ENCODE measurements around the gene CINP. TPM values are rescaled to one million over a fixed set of nuclear protein-coding genes. Genes with fewer than 3 reads are reported as not detected.

CINP gene
- polyA plus RNA-seq, 1 experiment = 58.5 TPM

DNA sequence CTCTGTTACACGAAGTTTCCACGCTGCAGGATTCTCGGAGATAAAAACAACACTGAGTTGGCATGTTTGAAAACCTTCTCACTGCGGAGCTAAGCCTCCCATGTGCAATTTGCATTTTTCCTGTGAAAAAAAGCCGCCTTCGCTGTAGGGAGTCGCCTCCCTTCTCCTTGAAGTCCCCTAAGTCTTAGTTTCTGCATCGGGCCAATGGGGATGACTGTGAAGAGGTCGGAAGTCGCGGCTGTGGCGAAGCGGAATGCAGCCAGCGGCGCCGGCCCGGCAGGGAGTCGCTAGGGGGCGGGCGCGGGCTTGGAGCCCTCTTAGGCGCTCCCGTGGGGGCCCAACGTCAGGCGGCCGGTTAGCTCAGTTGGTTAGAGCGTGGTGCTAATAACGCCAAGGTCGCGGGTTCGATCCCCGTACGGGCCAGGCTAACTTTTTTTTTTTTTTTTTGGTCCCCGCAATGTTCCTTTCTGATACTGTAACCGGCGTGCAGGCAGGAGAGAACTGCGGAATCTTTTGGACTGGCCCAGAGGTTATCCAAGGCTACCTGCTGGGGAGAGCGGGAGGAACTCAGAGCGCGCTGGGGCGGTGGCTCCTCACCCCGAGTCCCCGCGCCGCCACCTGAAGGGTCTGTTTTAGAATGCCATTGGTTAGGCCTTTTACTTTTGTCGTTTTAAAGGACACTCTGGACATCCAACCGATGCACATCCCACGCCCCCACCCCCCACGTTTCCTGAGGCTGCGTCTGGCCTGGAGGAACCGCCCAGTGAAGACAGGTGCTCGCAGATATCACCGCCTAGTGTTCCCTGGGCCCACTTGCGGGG lies 45.7 kb downstream of the CINP start:
- CTCF ChIA-PET = interaction anchor here (0.5 to 2.0 kb wide), 13 partner anchors 17 to 586 kb away, joined by 3 to 9 read pairs (median 4); no protein-coding TSS in a partner anchor
- DNase-seq (ENCODE audit: low read depth, low spot score) = peak; percentile 74
- Histone ChIP-seq H3K9me3 (ENCODE audit: control insufficient read depth, insufficient read depth, low read length) (no peaks in the 10 kb centered on the region; the same call in 1 of the 2 replicates), H3K27ac (ENCODE audit: low read depth, low read length) (peak overlapping the region; percentile 80), H3K27me3 (ENCODE audit: control insufficient read depth, insufficient read depth, low read length) (no peaks in the 10 kb centered on the region), H3K4me3 (ENCODE audit: low read depth, low read length) (peak overlapping the region; percentile 68)
- TF ChIP-seq, protein P1, sequence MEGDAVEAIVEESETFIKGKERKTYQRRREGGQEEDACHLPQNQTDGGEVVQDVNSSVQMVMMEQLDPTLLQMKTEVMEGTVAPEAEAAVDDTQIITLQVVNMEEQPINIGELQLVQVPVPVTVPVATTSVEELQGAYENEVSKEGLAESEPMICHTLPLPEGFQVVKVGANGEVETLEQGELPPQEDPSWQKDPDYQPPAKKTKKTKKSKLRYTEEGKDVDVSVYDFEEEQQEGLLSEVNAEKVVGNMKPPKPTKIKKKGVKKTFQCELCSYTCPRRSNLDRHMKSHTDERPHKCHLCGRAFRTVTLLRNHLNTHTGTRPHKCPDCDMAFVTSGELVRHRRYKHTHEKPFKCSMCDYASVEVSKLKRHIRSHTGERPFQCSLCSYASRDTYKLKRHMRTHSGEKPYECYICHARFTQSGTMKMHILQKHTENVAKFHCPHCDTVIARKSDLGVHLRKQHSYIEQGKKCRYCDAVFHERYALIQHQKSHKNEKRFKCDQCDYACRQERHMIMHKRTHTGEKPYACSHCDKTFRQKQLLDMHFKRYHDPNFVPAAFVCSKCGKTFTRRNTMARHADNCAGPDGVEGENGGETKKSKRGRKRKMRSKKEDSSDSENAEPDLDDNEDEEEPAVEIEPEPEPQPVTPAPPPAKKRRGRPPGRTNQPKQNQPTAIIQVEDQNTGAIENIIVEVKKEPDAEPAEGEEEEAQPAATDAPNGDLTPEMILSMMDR (IDR thresholded peaks at IDR 0.05; ENCODE audit: low read depth, low read length) = peak; percentile 89
- POLR2A ChIA-PET = interaction anchor here (0.5 to 0.9 kb wide), 11 partner anchors 10 to 1312 kb away, joined by 3 to 7 read pairs (median 4); partner anchors contain the start of gene KLC1

DNA sequence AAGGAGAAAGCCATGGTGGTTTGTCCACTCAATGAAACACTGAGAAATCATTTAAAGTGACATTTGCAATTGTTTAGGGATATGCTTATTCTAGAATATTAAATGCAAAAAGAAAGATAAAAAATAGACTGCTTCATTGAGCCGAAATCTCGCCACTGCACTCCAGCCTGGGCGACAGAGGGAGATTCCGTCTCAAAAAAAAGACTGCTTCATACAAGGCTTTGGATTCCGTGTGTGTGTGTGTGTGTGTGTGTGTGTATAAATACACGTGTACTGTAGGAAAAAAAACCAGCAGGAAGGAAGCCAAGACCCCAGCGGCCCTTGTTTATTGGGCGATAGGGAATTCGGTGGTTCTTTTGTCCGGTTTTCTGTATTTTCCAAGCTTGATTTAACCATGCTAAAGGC lies 46.4 kb downstream of the CINP start:
- POLR2A ChIA-PET = interaction anchor here (0.6 to 0.9 kb wide), 9 partner anchors 12 to 1313 kb away, joined by 3 to 7 read pairs (median 4); partner anchors contain the start of gene KLC1
- H3K27ac ChIP-seq (ENCODE audit: low read depth, low read length) = peak overlapping the region; percentile 80
- no peak for DNase-seq (ENCODE audit: low read depth, low spot score)
- peak overlapping the region; percentile 60 for H3K4me3 ChIP-seq (ENCODE audit: low read depth, low read length)
- no peaks in the 10 kb centered on the region for H3K27me3 ChIP-seq (ENCODE audit: control insufficient read depth, insufficient read depth, low read length)
- TF ChIP-seq, protein P1 (IDR thresholded peaks at IDR 0.05; ENCODE audit: low read depth, low read length) = no peak
- no peaks in the 10 kb centered on the region; the same call in 1 of the 2 replicates for H3K9me3 ChIP-seq (ENCODE audit: control insufficient read depth, insufficient read depth, low read length)
- CTCF ChIA-PET = interaction anchor here (0.6 to 2.0 kb wide), 9 partner anchors 16 to 586 kb away, joined by 3 to 9 read pairs (median 4); no protein-coding TSS in a partner anchor

DNA sequence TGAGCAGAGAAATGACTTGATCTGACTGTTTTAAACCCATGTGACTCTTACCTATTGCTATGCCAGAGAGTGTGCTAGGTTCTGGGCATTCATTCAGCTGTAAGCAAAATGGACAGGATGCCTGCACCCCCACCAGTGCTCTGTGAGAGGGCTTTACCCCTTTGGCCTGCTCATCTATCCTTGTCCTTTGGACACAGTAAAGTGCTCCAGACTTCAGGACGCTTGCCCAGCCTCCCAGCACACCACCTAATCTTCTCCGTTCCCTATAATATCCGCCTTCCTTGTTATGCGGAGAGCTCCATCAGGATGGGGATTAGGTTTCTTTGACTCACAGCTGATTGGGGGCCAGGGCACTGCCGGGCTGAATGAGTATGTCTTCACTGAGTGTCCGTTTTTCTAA lies 47.6 kb downstream of the CINP start:
- no peak for DNase-seq (ENCODE audit: low read depth, low spot score)
- no peaks in the 10 kb centered on the region; the same call in 1 of the 2 replicates for H3K9me3 ChIP-seq (ENCODE audit: control insufficient read depth, insufficient read depth, low read length)
- TF ChIP-seq, protein P1 (IDR thresholded peaks at IDR 0.05; ENCODE audit: low read depth, low read length) = no peak
- no peak overlapping the region for H3K27ac ChIP-seq (ENCODE audit: low read depth, low read length)
- POLR2A ChIA-PET = no interaction called here
- CTCF ChIA-PET = interaction anchor here (0.7 to 2.7 kb wide), 16 partner anchors 10 to 555 kb away, joined by 3 to 17 read pairs (median 4); partner anchors contain the start of gene MOK
- H3K27me3 ChIP-seq (ENCODE audit: control insufficient read depth, insufficient read depth, low read length) = no peaks in the 10 kb centered on the region
- H3K4me3 ChIP-seq (ENCODE audit: low read depth, low read length) = no peak overlapping the region

DNA sequence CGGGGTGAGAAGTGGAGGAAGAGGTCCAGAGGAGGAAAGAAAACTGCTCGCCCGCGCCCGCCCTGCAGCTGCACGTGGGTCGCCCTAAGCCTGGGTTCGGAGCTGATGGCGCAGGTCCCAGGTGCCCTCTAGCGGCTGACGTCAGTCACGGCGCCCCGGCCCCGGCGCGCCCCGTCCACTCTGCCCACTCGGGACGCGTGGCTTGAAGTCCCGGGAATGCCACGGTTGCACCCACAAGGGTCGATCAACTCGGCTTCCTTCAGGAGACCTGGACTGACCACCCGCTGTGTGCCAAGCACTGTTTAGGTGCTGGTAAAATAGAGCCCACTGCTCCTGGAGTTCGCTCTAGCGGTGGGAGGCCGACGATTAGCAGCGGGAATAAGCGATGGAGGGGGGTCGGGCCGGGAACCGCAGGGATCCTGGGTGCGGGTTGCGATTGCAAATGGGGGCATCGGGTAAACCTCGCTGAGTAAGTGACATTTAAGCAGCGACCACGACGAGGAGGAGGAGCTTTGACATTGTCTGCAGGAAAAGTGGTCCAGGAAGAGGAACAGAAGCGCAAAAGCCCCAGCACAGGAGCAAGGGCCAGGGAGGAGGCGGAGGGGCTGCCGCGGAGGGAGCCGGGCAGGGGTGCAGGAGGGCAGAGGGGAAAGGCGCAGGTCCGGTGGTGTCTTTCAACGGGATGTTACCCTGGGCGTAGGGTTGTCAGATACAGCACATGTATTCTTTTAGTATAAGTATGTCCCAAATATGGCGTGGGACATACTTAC lies 48.3 kb downstream of the CINP start:
- ChIA-PET POLR2A (interaction anchor here (1.0 kb wide), 1 partner anchor 10 kb away, joined by 5 read pairs; the partner anchor contains the start of gene MOK), CTCF (interaction anchor here (0.5 to 2.7 kb wide), 33 partner anchors 9 to 361 kb away, joined by 3 to 17 read pairs (median 4); partner anchors contain the start of gene MOK)
- DNase-seq (ENCODE audit: low read depth, low spot score) = peak; percentile 54
- Histone ChIP-seq H3K9me3 (ENCODE audit: control insufficient read depth, insufficient read depth, low read length) (no peaks in the 10 kb centered on the region), H3K27me3 (ENCODE audit: control insufficient read depth, insufficient read depth, low read length) (no peaks in the 10 kb centered on the region), H3K4me3 (ENCODE audit: low read depth, low read length) (peak overlapping the region; percentile 62), H3K27ac (ENCODE audit: low read depth, low read length) (no peak overlapping the region)
- TF ChIP-seq, protein P1 (IDR thresholded peaks at IDR 0.05; ENCODE audit: low read depth, low read length) = peak; percentile 85

All from AG04450 (cell line).